Progenitor cell of endocrine pancreas (in vitro differentiated cells): ENCODE data around the gene ACO1. TPM values are rescaled to one million over a fixed set of nuclear protein-coding genes. Genes with fewer than 3 reads are reported as not detected.

ENCODE experiments used
- DNase-seq: peaks from one replicate; pipeline ENCODE4 v3.0.0; 2021; ENCODE audit warnings: low spot score; ENCODE audit not compliant: unreplicated experiment
- H3K27ac Mint-ChIP-seq: 2 replicates; pipeline ENCODE4 v1.8.0; 2021; ENCODE audit warnings: mild to moderate bottlenecking, moderate library complexity, mixed read lengths
- H3K27me3 Mint-ChIP-seq: 2 replicates; pipeline ENCODE4 v1.8.0; 2021; ENCODE audit warnings: mixed read lengths
- H3K36me3 Mint-ChIP-seq: 2 replicates; pipeline ENCODE4 v1.8.0; 2022; ENCODE audit warnings: mixed read lengths; ENCODE audit not compliant: insufficient read depth
- H3K4me1 Mint-ChIP-seq: 2 replicates; pipeline ENCODE4 v1.8.0; 2021; ENCODE audit warnings: low read depth, mixed read lengths
- H3K4me3 Mint-ChIP-seq: 2 replicates; pipeline ENCODE4 v1.8.0; 2021; ENCODE audit warnings: low read depth, mild to moderate bottlenecking, moderate library complexity, mixed read lengths
- H3K9me3 Mint-ChIP-seq: 2 replicates; pipeline ENCODE4 v1.8.0; 2021; ENCODE audit warnings: low read depth, mixed read lengths
- total RNA-seq: library from RNA; stranded (reverse); gene quantifications from 2 replicates; pipeline ENCODE4 v1.2.1, GENCODE V29; 2021
- TF ChIP-seq, protein P1 (sequence below): fragments of 200-600 bp; sonication (generic); IDR thresholded peaks from one replicate; pipeline ENCODE4 v1.5.0; 2021; ENCODE audit warnings: antibody characterized with exemption, mild to moderate bottlenecking; ENCODE audit not compliant: unreplicated experiment

ACO1 gene
- total RNA-seq, 1 donor from 2014 or later = 21.7 TPM

DNA sequence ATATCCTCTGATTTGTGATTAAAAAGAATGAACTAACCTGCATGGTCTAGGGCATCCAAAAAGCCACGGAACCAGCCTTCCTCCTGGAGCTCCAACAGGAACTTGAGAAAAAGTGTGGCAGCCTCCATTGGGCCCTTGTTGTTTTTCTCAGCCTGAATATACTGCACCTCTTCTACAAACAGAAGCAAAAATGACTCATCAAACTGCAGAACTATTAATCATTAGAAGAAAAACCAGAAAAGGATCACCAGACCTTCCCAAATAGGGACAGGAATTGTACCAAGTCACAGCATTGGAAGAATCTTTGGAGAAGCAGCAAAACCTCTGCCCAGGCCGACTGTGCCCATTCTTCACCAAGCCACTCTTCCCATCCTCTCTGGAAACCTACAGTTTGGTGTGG is 116.3 kb downstream of the ACO1 start:
- DNase-seq = no peak
- Mint-ChIP-seq H3K27ac (no peak overlapping the region), H3K36me3 (peaks cover 17% of the 10 kb centered on the region), H3K27me3 (no peaks in the 10 kb centered on the region), H3K9me3 (no peaks in the 10 kb centered on the region), H3K4me1 (no peaks in the 10 kb centered on the region), H3K4me3 (no peak overlapping the region)
- TF ChIP-seq, protein P1, sequence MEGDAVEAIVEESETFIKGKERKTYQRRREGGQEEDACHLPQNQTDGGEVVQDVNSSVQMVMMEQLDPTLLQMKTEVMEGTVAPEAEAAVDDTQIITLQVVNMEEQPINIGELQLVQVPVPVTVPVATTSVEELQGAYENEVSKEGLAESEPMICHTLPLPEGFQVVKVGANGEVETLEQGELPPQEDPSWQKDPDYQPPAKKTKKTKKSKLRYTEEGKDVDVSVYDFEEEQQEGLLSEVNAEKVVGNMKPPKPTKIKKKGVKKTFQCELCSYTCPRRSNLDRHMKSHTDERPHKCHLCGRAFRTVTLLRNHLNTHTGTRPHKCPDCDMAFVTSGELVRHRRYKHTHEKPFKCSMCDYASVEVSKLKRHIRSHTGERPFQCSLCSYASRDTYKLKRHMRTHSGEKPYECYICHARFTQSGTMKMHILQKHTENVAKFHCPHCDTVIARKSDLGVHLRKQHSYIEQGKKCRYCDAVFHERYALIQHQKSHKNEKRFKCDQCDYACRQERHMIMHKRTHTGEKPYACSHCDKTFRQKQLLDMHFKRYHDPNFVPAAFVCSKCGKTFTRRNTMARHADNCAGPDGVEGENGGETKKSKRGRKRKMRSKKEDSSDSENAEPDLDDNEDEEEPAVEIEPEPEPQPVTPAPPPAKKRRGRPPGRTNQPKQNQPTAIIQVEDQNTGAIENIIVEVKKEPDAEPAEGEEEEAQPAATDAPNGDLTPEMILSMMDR = no peak

DNA sequence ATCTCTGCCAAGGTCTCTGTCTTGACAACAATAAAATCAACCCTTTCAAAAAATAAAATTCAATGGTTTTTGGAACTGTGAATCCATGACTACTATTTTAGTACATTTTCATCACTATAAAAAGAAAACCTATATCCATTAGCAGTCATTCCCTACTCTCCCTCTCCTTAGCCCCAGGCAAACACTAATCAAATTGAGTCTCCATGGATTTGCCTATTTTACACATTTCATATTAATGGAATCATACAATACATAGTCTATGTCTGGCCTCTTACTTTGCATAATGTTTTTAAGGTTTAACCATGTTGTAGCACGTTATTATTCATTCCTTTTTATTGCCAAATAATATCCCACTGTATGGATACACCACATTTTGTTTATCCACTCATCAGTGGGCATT is 117.4 kb downstream of the ACO1 start:
- no peak overlapping the region for H3K27ac Mint-ChIP-seq
- no peaks in the 10 kb centered on the region for H3K4me1 Mint-ChIP-seq
- TF ChIP-seq, protein P1 = no peak
- DNase-seq = no peak
- no peaks in the 10 kb centered on the region for H3K9me3 Mint-ChIP-seq
- no peaks in the 10 kb centered on the region for H3K27me3 Mint-ChIP-seq
- H3K4me3 Mint-ChIP-seq = no peak overlapping the region
- peaks cover 11% of the 10 kb centered on the region for H3K36me3 Mint-ChIP-seq

DNA sequence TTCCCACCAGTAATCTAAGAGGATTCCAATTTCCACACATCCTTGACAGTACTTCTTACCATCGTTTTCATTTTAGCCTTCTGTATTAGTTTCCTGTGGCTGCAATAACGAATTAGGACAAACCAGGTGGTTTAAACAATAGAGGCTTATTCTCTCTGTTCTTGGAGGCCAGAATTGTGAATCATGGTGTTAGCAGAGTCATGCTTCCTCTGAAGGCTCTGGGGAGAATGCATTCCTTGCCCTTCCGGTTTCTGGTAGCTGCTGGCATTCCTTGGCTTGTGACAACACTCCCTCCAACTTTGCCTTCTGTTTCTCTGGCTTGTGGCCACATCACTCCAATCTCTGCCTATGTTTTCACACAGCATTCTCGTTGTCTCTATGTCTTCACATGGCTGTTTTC is 118.0 kb downstream of the ACO1 start:
- H3K4me3 Mint-ChIP-seq = no peak overlapping the region
- no peaks in the 10 kb centered on the region for H3K4me1 Mint-ChIP-seq
- TF ChIP-seq, protein P1 = no peak
- no peaks in the 10 kb centered on the region for H3K27me3 Mint-ChIP-seq
- DNase-seq = no peak
- no peaks in the 10 kb centered on the region for H3K9me3 Mint-ChIP-seq
- H3K36me3 Mint-ChIP-seq = peaks cover 11% of the 10 kb centered on the region
- no peak overlapping the region for H3K27ac Mint-ChIP-seq

DNA sequence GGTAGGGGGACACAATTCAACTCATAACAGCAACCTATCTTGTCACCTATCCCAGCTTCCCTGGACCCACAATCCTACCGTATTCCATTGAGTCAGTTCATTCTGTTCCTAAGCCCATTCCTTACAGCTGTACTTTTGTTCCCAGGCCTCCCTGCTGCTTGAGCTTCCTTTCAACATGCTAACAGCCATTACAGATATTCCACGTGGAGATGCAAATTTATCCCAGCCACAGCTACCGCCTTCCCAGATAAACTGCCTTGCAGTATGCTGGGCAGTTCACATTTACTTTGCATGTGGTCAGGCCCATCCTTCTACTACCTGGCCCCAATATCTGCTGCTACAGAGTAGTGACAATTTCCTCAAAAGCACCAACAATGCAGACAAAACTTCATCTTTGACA is 118.6 kb downstream of the ACO1 start:
- no peak overlapping the region for H3K4me3 Mint-ChIP-seq
- no peaks in the 10 kb centered on the region for H3K27me3 Mint-ChIP-seq
- H3K9me3 Mint-ChIP-seq = no peaks in the 10 kb centered on the region
- no peaks in the 10 kb centered on the region for H3K4me1 Mint-ChIP-seq
- DNase-seq = no peak
- peaks cover 9% of the 10 kb centered on the region for H3K36me3 Mint-ChIP-seq
- TF ChIP-seq, protein P1 = no peak
- H3K27ac Mint-ChIP-seq = no peak overlapping the region

Other genes starting within 250 kb of the ACO1 start
- gene RIGI, start 141.6 kb downstream of the ACO1 start, total RNA-seq = 9.3 and 10.7 TPM in 2 replicates
- gene SMIM27, start 167.7 kb downstream of the ACO1 start, total RNA-seq = 12.0 and 13.6 TPM in 2 replicates
- gene TOPORS, start 167.9 kb downstream of the ACO1 start, total RNA-seq = 20.7 and 21.6 TPM in 2 replicates
- gene NDUFB6, start 188.5 kb downstream of the ACO1 start, total RNA-seq = 39.8 and 40.7 TPM in 2 replicates